ENCODE data around the gene CDHR4.

GRCh38 chr3:49826016-49826415, 26.3 kb upstream of the CDHR4 start:
- TF ChIP-seq CTCF (IDR thresholded peaks at IDR 0.05) (no peak), POLR2A (IDR thresholded peaks at IDR 0.05) (no peak)
